HFF-Myc (cell line): ENCODE data around the gene EVI5.

Experiments
- DNase-seq: peaks from one replicate; pipeline ENCODE4 v3.0.0-alpha.2; 2011; ENCODE audit warnings: low read depth; ENCODE audit errors: extremely low read depth
- H3K4me3 ChIP-seq: replicated peaks from 2 replicates; pipeline ENCODE4 v1.5.1; 2011; ENCODE audit warnings: low read depth, mild to moderate bottlenecking, control low read depth, low read length
- TF ChIP-seq, protein P1 (sequence below): IDR thresholded peaks from 2 replicates; pipeline ENCODE4 v1.5.1; 2012; ENCODE audit warnings: mild to moderate bottlenecking, low read depth, low read length, control low read depth; ENCODE audit errors: missing control alignments

The EVI5 gene

DNA sequence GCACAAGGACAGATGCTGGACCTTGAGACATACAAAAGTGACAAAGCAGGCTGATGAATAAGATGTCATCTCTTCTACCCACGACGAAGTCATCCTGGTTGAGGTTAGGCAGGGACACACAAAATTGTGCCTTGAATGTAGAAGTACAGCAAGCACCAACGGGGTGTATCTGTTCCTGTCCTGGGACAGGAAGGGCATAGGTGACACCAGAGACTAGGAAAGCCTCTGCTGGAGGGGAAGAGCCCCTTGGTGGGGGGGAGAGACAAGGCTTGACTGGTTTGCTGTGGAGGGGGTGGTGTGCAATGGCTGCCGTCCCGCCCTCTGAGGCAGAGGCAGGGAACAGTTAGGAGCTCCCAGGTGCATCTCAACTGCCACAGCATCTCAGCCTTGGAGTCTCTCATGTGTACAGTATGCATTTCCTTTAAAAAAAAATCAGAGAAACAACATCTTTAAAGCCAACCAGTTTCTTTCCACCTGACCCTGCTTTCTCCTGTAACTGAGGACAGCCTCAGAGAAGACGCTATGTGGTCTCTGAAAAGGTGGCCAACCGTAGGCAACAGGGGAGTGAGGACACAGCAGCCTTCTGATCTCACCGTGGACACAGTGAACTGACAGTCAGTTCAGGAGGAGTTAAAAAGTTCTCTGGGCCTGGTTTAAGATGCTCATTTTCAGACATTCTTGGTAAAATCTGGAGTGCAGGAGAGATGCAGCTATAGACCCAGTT is 280.5 kb downstream of the EVI5 start:
- no peak overlapping the region for H3K4me3 ChIP-seq

DNA sequence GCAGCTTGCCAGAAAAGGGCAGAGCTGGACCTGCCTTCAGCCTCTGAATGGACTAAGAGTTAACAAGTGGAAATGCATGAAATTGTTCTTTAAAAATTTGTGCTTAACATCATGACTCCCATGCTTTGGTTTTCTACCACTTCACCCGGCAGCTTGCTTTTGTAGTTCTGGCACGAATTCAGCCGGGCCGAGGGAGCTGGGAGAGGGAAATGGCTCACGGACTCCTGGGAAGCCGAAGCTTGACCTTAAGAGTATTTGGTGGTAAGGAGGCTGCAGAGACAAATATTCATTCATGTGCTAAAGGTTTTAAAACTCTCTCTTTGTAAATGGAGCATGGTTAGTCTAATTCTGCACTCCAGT is 281.0 kb downstream of the EVI5 start:
- H3K4me3 ChIP-seq = no peak overlapping the region
- DNase-seq = no peak
- TF ChIP-seq, protein P1, sequence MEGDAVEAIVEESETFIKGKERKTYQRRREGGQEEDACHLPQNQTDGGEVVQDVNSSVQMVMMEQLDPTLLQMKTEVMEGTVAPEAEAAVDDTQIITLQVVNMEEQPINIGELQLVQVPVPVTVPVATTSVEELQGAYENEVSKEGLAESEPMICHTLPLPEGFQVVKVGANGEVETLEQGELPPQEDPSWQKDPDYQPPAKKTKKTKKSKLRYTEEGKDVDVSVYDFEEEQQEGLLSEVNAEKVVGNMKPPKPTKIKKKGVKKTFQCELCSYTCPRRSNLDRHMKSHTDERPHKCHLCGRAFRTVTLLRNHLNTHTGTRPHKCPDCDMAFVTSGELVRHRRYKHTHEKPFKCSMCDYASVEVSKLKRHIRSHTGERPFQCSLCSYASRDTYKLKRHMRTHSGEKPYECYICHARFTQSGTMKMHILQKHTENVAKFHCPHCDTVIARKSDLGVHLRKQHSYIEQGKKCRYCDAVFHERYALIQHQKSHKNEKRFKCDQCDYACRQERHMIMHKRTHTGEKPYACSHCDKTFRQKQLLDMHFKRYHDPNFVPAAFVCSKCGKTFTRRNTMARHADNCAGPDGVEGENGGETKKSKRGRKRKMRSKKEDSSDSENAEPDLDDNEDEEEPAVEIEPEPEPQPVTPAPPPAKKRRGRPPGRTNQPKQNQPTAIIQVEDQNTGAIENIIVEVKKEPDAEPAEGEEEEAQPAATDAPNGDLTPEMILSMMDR = no peak

More for the DNA sequence above, 280.5 kb downstream of the EVI5 start:
- TF ChIP-seq, protein P1 = no peak
- DNase-seq = no peak

- no peak for DNase-seq
- no peak overlapping the region for H3K4me3 ChIP-seq
- TF ChIP-seq, protein P1 = no peak
These were observed 281.6 kb downstream of the EVI5 start for GRCh38 chr1:92503043-92503925.

DNA sequence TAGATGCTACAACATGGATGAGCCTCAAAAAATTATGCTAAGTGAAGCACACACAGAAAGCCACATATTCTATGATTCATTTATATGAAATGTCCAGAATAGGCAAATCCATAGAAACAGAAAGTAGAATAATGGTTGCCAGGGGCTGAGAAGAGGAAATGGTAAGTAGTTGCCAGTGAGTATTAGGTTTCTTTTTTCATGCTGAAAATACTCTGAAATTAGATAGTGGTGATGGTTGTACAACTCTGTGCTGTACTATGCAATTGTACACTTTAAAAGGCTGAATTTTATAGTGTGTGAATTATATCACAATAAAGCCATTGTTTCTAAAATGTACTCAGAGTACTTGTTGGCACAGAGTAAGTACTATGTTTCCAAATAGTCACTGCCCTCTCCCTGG is 282.7 kb downstream of the EVI5 start:
- TF ChIP-seq, protein P1 = no peak
- no peak overlapping the region for H3K4me3 ChIP-seq
- DNase-seq = no peak

DNA sequence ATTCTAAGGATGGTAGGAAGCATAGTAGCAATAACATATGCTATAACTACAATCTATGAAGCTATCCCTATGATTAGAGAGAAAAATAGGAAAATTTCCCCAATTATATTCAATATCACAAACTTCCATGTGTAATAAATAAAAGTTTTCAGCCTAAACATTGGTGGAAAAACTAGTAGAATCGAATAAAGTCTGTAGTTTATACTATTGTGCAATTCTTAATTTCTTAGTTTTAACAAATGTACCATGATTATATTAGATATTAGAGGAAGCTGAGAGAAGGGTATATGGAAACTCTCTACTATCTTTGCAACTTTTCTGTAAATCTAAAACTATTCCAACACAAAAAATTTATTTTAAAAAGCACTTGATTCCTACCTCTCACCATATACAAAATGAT is 284.4 kb downstream of the EVI5 start:
- no peak overlapping the region for H3K4me3 ChIP-seq
- TF ChIP-seq, protein P1 = no peak
- DNase-seq = no peak

GRCh38 chr1:92495392-92496063 is 289.4 kb downstream of the EVI5 start:
- TF ChIP-seq, protein P1 = no peak
- no peak for DNase-seq
- H3K4me3 ChIP-seq = no peak overlapping the region
